ENCODE measurements around the gene STK10. TPM values are rescaled to one million over a fixed set of nuclear protein-coding genes. Genes with fewer than 3 reads are reported as not detected.

STK10 gene
- total RNA-seq, 4 donors from 2014 or later, result 5.4 to 18.3 (median 5.7) TPM

DNA sequence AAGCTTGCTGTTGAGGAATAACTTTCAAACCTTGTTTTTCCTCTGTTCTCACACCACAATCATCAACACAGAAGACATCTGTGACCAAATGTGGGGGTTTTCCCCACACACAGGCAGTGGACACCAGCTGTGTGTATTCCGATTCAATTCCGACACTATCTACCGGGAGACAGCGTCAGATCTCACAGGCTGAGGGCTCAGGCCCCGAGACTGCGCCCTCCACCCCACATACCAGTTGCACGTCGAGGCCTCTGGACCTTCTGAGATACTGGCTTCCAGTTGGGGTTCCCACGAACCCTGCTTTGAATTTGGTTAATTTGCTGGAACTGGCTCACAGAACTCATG lies 41.3 kb downstream of the STK10 start:
- ATAC-seq (no peak), DNase-seq (no peak)
- H3K36me3 ChIP-seq, result no peaks in the 10 kb centered on the region
- no peaks in the 10 kb centered on the region for H3K9me3 ChIP-seq
- intact Hi-C loops (cut with DNase I; ENCODE audit: low total_unique reads) (no loop called here), in situ Hi-C loops (cut with MboI; ENCODE audit: low sequenced_read_pairs in 4 of 4) (no loop called here)
- no peak for TF ChIP-seq CTCF (IDR thresholded peaks at IDR 0.05 in 4 of 5, conservative IDR thresholded peaks at IDR 0.05 in 1 of 5)
- no peak for TF ChIP-seq POLR2A (IDR thresholded peaks at IDR 0.05)
- no peaks in the 10 kb centered on the region for H3K27me3 ChIP-seq
- no peak overlapping the region for H3K27ac ChIP-seq
- H3K4me1 ChIP-seq, result no peaks in the 10 kb centered on the region
- H3K4me3 ChIP-seq, result no peak overlapping the region

GRCh38 chr5:172145870-172146747 lies 41.9 kb downstream of the STK10 start:
- no peak for DNase-seq
- TF ChIP-seq POLR2A (IDR thresholded peaks at IDR 0.05) (no peak), CTCF (IDR thresholded peaks at IDR 0.05 in 4 of 5, conservative IDR thresholded peaks at IDR 0.05 in 1 of 5) (no peak)
- Histone ChIP-seq H3K4me1 (no peaks in the 10 kb centered on the region), H3K27ac (no peak overlapping the region), H3K27me3 (no peaks in the 10 kb centered on the region), H3K4me3 (no peak overlapping the region), H3K9me3 (no peaks in the 10 kb centered on the region), H3K36me3 (no peaks in the 10 kb centered on the region)
- ATAC-seq, result no peak
- intact Hi-C loops (cut with DNase I; ENCODE audit: low total_unique reads), result no loop called here
- in situ Hi-C loops (cut with MboI; ENCODE audit: low sequenced_read_pairs in 4 of 4), result no loop called here

- no peak for TF ChIP-seq POLR2A (IDR thresholded peaks at IDR 0.05)
- TF ChIP-seq CTCF (IDR thresholded peaks at IDR 0.05 in 4 of 5, conservative IDR thresholded peaks at IDR 0.05 in 1 of 5), result no peak
- H3K27ac ChIP-seq, result peak overlapping the region in 1 of 4 donors; percentile 6
- no peaks in the 10 kb centered on the region for H3K4me1 ChIP-seq
- no peaks in the 10 kb centered on the region for H3K36me3 ChIP-seq
- ATAC-seq (no peak), DNase-seq (no peak)
- H3K27me3 ChIP-seq, result no peaks in the 10 kb centered on the region
- intact Hi-C loops (cut with DNase I; ENCODE audit: low total_unique reads) (no loop called here), in situ Hi-C loops (cut with MboI; ENCODE audit: low sequenced_read_pairs in 4 of 4) (no loop called here)
- H3K4me3 ChIP-seq, result no peak overlapping the region
- H3K9me3 ChIP-seq, result no peaks in the 10 kb centered on the region
These were observed 42.8 kb downstream of the STK10 start for GRCh38 chr5:172144931-172145869.

DNA sequence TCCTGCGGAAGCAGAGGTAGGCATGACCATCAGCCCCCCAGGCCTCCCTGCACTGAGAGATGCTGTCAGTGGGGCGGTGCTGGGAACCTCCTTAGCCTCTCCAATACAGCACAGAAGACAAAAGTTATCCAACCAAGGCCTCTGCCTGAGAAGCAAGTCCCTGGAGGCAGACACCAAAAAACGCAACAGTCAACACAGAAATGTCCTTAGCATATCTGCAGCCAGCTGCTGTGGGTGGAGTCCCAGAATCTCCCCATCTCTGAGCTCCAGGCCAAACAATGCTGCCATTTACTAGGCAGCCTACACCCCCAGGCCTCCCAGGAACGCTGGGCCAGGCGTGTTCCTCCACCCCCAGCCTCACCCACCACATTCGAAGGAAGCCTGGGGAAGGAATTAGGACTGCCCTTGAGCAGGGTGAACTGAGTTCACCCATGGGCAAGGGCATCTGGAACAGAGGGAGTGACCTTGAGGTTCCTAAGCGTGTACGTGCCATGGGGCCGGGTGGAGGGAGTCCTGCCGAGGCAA lies 43.7 kb downstream of the STK10 start:
- TF ChIP-seq POLR2A (IDR thresholded peaks at IDR 0.05), result no peak
- no peak for TF ChIP-seq CTCF (IDR thresholded peaks at IDR 0.05 in 4 of 5, conservative IDR thresholded peaks at IDR 0.05 in 1 of 5)
- H3K4me3 ChIP-seq, result no peak overlapping the region
- in situ Hi-C loops (cut with MboI; ENCODE audit: low sequenced_read_pairs in 4 of 4) (no loop called here), intact Hi-C loops (cut with DNase I; ENCODE audit: low total_unique reads) (no loop called here)
- ATAC-seq (no peak), DNase-seq (no peak)
- no peaks in the 10 kb centered on the region for H3K4me1 ChIP-seq
- no peaks in the 10 kb centered on the region for H3K9me3 ChIP-seq
- peak overlapping the region in 2 of 4 donors; percentile 6 to 18 for H3K27ac ChIP-seq
- no peaks in the 10 kb centered on the region for H3K36me3 ChIP-seq
- H3K27me3 ChIP-seq, result no peaks in the 10 kb centered on the region
